ENCODE data around the gene PPM1D.
"Not testable (repeated sequence)": the region's sequence is repeated elsewhere in the genome, so short reads cannot be mapped to it uniquely, and the experiment has no call there.

Gene PPM1D

GRCh38 chr17:60599620-60600489 is at the start of gene PPM1D:
PPM1D (plus strand) TSS chr17:60600193; CDS start chr17:60600415, 222 bp downstream.
- peak; percentile 99 for DNase-seq

- not testable (repeated sequence) for DNase-seq
These were observed 47.7 kb upstream of the PPM1D start for GRCh38 chr17:60552255-60552654.

GRCh38 chr17:60554377-60554788 is 45.6 kb upstream of the PPM1D start:
- DNase-seq: no peak

- no peak for DNase-seq
These were observed 44.2 kb upstream of the PPM1D start for GRCh38 chr17:60555786-60556185.

- no peak for DNase-seq
These were observed 42.2 kb upstream of the PPM1D start for GRCh38 chr17:60557805-60558204.

GRCh38 chr17:60559659-60559994 is 40.4 kb upstream of the PPM1D start:
- DNase-seq: no peak

- no peak for DNase-seq
These were observed 39.8 kb upstream of the PPM1D start for GRCh38 chr17:60559995-60560859.

GRCh38 chr17:60560860-60561257 is 39.1 kb upstream of the PPM1D start:
- no peak for DNase-seq

GRCh38 chr17:60562421-60562820 is 37.6 kb upstream of the PPM1D start:
- no peak for DNase-seq

GRCh38 chr17:60563743-60564142 is 36.2 kb upstream of the PPM1D start:
- DNase-seq: no peak

- no peak for DNase-seq
These were observed 34.8 kb upstream of the PPM1D start for GRCh38 chr17:60565233-60565632.

GRCh38 chr17:60573236-60574051 is 26.5 kb upstream of the PPM1D start:
- no peak for DNase-seq

GRCh38 chr17:60577147-60577915 is 22.7 kb upstream of the PPM1D start:
- peak; percentile 25 for DNase-seq

GRCh38 chr17:60579090-60579489 is 20.9 kb upstream of the PPM1D start:
- DNase-seq: no peak

- no peak for DNase-seq
These were observed 20.4 kb upstream of the PPM1D start for GRCh38 chr17:60579551-60579950.

- DNase-seq: no peak
These were observed 17.0 kb upstream of the PPM1D start for GRCh38 chr17:60583008-60583407.

- DNase-seq: no peak
These were observed 14.1 kb upstream of the PPM1D start for GRCh38 chr17:60585887-60586286.

GRCh38 chr17:60586288-60586974 is 13.6 kb upstream of the PPM1D start:
- DNase-seq: no peak

GRCh38 chr17:60590070-60590469 is 9.9 kb upstream of the PPM1D start:
- no peak for DNase-seq

GRCh38 chr17:60592750-60593149 is 7.2 kb upstream of the PPM1D start:
- DNase-seq: no peak

GRCh38 chr17:60593441-60594036 is 6.5 kb upstream of the PPM1D start:
- not testable (repeated sequence) for DNase-seq
